ENCODE measurements around the gene MARS1.
"Not testable (repeated sequence)": the region's sequence is repeated elsewhere in the genome, so short reads cannot be mapped to it uniquely, and the experiment has no call there.

MARS1 gene

GRCh38 chr12:57558864-57559263, 71.0 kb downstream of the MARS1 start:
- no peak for ATAC-seq (ENCODE audit: low read depth)

GRCh38 chr12:57560516-57560915, 72.6 kb downstream of the MARS1 start:
- ATAC-seq (ENCODE audit: low read depth), result no peak
- no peaks in the 10 kb centered on the region for H3K4me1 ChIP-seq (ENCODE audit: insufficient read depth, poor library complexity, severe bottlenecking)
- H3K36me3 ChIP-seq (ENCODE audit: low read depth), result no peaks in the 10 kb centered on the region
- H3K27ac ChIP-seq (ENCODE audit: poor library complexity, severe bottlenecking), result no peak overlapping the region
- DNase-seq (ENCODE audit: low spot score), result no peak
- H3K9me3 ChIP-seq (ENCODE audit: severe bottlenecking), result no peaks in the 10 kb centered on the region
- H3K27me3 ChIP-seq (ENCODE audit: insufficient read depth, poor library complexity, severe bottlenecking), result no peaks in the 10 kb centered on the region
- TF ChIP-seq CTCF (IDR thresholded peaks at IDR 0.05; ENCODE audit: poor library complexity, severe bottlenecking), result no peak
- H3K4me3 ChIP-seq (ENCODE audit: severe bottlenecking), result no peak overlapping the region

More at GRCh38 chr12:57558864-57559263, 71.0 kb downstream of the MARS1 start:
- no peak overlapping the region for H3K27ac ChIP-seq (ENCODE audit: poor library complexity, severe bottlenecking)
- H3K36me3 ChIP-seq (ENCODE audit: low read depth), result no peaks in the 10 kb centered on the region
- no peak overlapping the region for H3K4me3 ChIP-seq (ENCODE audit: severe bottlenecking)
- H3K4me1 ChIP-seq (ENCODE audit: insufficient read depth, poor library complexity, severe bottlenecking), result no peaks in the 10 kb centered on the region
- no peaks in the 10 kb centered on the region for H3K27me3 ChIP-seq (ENCODE audit: insufficient read depth, poor library complexity, severe bottlenecking)
- TF ChIP-seq CTCF (IDR thresholded peaks at IDR 0.05; ENCODE audit: poor library complexity, severe bottlenecking), result no peak
- no peaks in the 10 kb centered on the region for H3K9me3 ChIP-seq (ENCODE audit: severe bottlenecking)
- DNase-seq (ENCODE audit: low spot score), result no peak

- H3K4me3 ChIP-seq (ENCODE audit: severe bottlenecking); H3K9me3 ChIP-seq (ENCODE audit: severe bottlenecking); H3K4me1 ChIP-seq (ENCODE audit: insufficient read depth, poor library complexity, severe bottlenecking); DNase-seq (ENCODE audit: low spot score); H3K36me3 ChIP-seq (ENCODE audit: low read depth); H3K27ac ChIP-seq (ENCODE audit: poor library complexity, severe bottlenecking); H3K27me3 ChIP-seq (ENCODE audit: insufficient read depth, poor library complexity, severe bottlenecking): not testable (repeated sequence)
- 0 out of 3 replicates have a peak, but pooled peaks have one; percentile 41 for ATAC-seq (ENCODE audit: low read depth)
Observed at GRCh38 chr12:57561117-57561516, 73.2 kb downstream of the MARS1 start.

GRCh38 chr12:57563358-57563757, 75.5 kb downstream of the MARS1 start:
- H3K27ac ChIP-seq (ENCODE audit: poor library complexity, severe bottlenecking), result no peak overlapping the region
- H3K27me3 ChIP-seq (ENCODE audit: insufficient read depth, poor library complexity, severe bottlenecking), result no peaks in the 10 kb centered on the region
- H3K4me1 ChIP-seq (ENCODE audit: insufficient read depth, poor library complexity, severe bottlenecking), result no peaks in the 10 kb centered on the region
- DNase-seq (ENCODE audit: low spot score) (no peak), ATAC-seq (ENCODE audit: low read depth) (no peak)
- H3K36me3 ChIP-seq (ENCODE audit: low read depth), result no peaks in the 10 kb centered on the region
- no peak for TF ChIP-seq CTCF (IDR thresholded peaks at IDR 0.05; ENCODE audit: poor library complexity, severe bottlenecking)
- H3K9me3 ChIP-seq (ENCODE audit: severe bottlenecking), result no peaks in the 10 kb centered on the region
- H3K4me3 ChIP-seq (ENCODE audit: severe bottlenecking), result no peak overlapping the region

GRCh38 chr12:57564178-57564740, 76.4 kb downstream of the MARS1 start:
- TF ChIP-seq CTCF (IDR thresholded peaks at IDR 0.05; ENCODE audit: poor library complexity, severe bottlenecking), result no peak

More at GRCh38 chr12:57564178-57564740, 76.4 kb downstream of the MARS1 start:
- Histone ChIP-seq H3K4me1 (ENCODE audit: insufficient read depth, poor library complexity, severe bottlenecking) (no peaks in the 10 kb centered on the region), H3K9me3 (ENCODE audit: severe bottlenecking) (no peaks in the 10 kb centered on the region), H3K4me3 (ENCODE audit: severe bottlenecking) (no peak overlapping the region), H3K36me3 (ENCODE audit: low read depth) (no peaks in the 10 kb centered on the region), H3K27ac (ENCODE audit: poor library complexity, severe bottlenecking) (no peak overlapping the region), H3K27me3 (ENCODE audit: insufficient read depth, poor library complexity, severe bottlenecking) (no peaks in the 10 kb centered on the region)
- DNase-seq (ENCODE audit: low spot score) (no peak), ATAC-seq (ENCODE audit: low read depth) (no peak)
